HG03025 (cell line): Measurements from ENCODE around the gene STAB1.

Experiments
- ATAC-seq: cut with Tn5 transposase; IDR thresholded peaks from one replicate; pipeline ENCODE4 v1.9.1; 2021; ENCODE audit warnings: mild to moderate bottlenecking, moderate library complexity; ENCODE audit not compliant: unreplicated experiment, low FRiP score

The STAB1 gene

DNA sequence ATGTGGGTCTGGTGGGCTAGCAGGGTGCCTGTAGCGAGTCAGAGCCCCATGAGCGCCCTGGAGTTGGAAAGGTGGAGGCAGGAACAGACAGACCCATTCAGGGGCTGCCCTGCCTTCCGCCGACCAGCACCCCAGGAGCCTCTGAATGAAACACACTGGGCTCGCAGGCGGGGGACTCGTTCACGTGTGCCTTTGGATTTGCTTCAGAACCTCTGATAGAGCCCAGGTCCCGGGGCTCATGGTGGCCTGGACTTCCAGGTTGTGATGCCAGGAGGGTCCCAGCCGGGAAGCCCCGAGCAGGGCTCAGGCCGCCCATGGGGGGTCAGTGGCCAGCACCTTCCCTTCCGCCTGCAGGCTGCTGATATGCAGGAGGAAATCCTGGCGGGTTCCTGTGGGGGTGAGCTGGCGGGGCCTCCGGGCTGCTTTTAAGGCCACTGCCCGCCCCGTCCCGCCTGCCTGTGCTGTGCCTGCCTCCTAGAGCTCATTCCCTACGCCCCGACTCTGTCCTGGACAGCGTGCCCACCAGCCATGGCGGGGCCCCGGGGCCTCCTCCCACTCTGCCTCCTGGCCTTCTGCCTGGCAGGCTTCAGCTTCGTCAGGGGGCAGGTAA is at the start of gene STAB1:
STAB1 (plus strand) TSS at position 453 of the 610 bp plus-strand sequence; CDS start at position 529, 76 bp downstream.
- ATAC-seq, result no peak

DNA sequence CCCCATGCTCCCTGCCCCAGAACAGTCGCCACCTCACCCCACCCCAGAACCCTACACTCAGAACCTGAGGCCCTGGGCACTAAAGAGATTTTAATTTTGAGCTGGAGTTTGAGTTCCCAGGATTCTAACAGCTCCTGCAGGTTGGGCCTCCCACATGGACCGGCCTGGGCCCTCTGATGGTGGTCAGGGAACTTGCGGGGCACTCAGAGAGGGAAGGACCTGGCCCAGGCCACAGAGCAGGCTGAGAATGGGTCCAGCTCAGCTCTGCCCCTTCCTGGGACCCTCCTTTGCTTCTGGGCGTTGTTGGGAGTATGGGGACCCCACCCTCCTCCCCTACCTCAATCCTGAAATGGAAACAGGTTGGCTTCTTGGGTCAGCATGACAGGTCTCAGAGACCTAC is 49.1 kb upstream of the STAB1 start:
- no peak for ATAC-seq

DNA sequence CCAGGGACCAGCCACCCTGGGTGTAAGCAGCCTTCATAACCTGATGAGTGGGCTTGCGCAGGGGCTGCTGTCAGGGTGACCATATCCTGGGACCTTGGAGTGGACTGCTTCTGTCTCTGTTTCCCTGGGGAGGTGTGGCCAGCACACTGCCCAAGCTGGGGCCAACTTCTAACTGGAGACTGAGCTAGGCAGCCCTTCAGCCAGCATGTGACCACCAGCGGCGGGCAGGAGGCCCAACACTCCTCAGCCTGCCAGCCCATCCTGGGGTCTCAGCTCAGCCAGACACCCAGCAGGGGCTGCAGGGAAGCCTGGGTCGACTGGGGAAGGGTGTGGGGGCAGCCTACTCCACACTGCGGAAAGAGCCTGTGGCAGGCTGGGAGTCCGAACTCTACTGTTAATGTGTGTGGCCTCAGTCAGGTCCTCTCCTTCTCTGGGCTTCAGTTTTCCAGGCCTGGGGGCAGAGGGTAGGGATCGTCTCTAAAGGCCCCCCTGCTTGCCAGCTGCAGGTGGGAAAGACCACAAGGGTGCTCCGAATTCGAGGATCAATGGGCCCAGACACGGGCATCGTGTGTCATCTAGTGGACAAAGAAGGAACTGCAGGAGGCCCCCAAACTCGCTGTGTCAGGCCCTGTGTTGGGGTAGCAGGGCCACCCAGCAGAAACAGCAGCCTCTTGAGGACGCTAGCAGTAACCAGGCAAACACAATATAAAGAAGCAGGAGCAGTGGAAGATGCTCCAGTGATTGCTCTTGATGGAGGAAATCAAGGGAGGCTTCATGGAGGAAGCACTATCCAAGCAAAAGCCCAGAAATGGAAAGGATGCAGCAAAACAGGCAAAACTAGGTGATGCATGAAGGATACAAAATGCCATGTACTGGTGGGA is 48.3 kb upstream of the STAB1 start:
- ATAC-seq, result no peak

- no peak for ATAC-seq
Observed at GRCh38 chr3:52447512-52448355, 47.4 kb upstream of the STAB1 start.

GRCh38 chr3:52450489-52451236 is 44.5 kb upstream of the STAB1 start:
- no peak for ATAC-seq

GRCh38 chr3:52451237-52452083 is 43.7 kb upstream of the STAB1 start:
- no peak for ATAC-seq

DNA sequence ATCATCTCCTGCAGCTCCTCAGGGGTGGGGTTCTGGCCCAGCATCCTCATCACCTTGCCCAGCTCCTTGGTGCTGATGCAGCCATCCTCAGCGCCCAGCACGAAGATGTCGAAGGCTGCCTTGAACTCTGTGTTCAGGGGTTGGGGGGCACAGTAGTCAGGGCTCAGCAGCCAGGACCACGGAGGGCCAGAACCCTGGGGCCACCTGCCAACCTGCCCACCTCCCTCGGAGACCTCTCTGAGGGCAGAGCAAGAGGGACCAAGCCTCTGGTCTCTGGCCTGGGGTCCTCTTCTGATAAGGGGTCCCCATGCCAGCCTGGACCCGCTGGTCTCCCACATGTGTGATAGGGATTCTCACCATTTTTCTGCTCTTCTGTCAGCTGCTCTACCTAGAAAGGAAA is 43.0 kb upstream of the STAB1 start:
- no peak for ATAC-seq

DNA sequence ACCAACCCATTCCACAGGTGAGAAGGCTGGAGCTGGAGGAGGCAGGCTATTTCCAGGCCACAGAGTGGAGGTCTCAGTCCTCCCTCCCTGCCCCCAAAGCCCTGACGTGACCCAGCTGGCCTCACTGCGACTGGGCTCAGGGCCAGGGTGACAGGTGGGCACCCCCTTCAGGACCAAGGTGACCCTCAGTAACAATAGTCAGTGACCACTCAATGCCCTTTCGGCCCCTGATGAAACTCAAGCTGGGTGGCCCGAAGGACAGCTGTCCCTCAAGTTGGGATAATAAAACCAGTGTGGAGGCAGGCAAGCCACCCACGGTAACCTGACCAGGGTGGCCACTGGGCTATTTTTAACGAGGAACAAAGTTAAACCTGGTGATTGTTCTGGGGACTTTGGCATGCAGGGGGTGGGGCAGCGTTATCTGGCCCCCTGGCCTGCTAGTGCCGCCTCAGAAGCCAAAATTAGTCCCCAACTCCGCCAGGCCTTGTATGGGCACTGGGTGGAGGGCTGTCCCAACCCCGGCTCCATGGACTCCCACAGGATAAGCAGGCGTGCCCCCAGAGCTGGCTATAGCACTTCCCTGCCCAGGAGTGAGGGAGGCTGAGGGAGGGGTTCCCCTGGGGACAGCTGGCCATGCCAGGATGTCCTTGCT is 42.4 kb upstream of the STAB1 start:
- ATAC-seq, result no peak

DNA sequence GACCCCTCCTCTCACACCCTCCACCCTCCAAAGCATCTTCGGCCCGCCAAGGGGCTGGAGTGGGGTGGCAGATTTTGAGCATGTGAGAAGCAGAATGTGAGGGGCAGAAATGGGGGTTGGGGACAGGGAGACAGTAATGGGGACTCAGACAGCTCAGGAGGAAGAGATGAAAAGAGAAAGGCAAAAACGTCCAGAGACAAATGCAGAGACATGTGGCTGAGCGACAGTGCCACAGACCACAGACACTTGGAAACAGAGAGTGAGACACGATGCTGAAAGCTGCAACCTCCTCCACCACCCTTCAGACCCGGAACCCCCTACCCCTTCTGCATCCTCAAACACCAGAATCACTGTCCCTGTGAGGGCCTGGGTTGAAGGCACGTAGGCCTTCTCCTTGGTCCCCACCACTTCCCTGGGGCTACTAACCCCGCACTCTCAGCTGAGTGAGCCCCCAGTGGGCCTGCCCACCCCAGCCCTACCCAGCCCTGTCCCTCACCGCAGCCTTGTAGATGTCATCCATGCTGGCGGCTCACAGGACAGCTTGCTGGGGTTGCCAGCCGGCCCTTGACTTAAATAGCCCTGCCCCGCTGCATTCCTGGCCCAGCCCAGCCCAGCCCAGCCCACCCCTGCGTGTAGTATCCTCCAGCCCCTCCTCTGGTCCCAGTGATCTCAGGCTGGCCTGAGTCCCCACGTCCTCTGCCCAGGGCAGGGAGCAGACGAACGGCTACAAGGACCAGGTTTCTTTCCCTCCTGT is 41.5 kb upstream of the STAB1 start, which contains the start of gene TNNC1:
TNNC1 (minus strand) TSS at position 546 of the 754 bp plus-strand sequence; CDS start at position 520, 26 bp downstream.
- ATAC-seq, result no peak

- ATAC-seq, result no peak
Observed at GRCh38 chr3:52454250-52454937, 40.7 kb upstream of the STAB1 start.

DNA sequence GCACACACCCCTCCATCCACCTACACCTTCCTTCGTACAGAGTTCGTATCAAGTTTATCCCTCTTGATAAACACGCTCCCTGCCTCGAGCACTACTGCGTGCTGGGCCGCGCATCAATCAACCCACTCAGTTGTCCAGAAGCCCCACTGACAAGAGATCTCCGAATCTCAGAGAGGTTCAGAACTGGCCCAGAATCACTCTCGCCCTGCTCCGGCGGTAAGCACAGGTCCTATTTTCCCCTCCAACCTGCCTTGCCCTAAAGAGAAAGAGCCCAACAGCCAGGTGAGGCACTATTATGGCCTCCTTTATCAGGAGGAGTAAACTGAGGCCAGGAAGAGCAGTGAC is 40.2 kb upstream of the STAB1 start:
- peak; percentile 3 for ATAC-seq

DNA sequence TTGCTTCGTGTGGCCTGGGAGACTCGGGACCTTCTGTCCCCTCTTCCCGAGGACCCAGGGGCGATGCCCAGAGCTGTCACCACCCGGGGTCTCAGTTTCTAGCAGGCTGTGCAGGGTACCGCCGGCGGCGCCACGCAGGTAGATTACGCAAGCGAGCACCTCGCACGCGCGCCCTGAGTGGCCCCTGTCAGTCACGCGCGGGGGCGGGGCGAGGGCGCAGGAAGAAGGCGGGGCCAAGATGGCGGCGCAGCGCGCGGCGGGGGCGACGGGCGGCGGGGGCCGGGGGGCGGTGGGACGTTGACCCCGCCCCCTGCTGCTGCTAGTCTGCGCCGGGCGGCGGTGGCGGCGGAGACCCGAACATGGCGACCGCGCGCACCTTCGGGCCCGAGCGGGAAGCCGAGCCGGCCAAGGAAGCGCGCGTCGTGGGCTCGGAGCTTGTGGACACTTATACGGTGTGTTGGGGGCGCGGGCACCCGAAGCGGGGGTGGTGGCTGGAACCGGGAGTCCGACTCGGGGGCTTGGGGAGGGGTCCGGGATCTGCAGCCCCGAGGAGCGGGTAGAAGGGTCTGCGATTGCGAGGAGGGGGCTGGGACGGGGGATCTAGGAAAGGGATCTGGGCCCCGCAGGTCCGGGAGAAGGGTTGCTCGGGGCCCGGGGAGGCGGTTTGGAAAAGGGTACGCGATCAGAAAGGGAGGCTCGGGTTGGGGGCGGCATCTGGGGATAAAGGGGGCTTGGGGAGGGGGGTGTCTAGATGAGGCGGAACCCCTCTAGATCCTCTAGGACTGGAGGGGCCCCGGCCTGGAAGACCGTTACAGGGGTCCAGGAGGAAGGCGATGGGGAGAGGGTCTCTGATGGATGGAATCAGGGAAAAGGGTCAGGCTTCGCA is 39.6 kb upstream of the STAB1 start, which contains the start of gene NISCH:
NISCH (plus strand) TSS at position 322 of the 886 bp plus-strand sequence; CDS start at position 360, 38 bp downstream.
- peak; percentile 64 for ATAC-seq

DNA sequence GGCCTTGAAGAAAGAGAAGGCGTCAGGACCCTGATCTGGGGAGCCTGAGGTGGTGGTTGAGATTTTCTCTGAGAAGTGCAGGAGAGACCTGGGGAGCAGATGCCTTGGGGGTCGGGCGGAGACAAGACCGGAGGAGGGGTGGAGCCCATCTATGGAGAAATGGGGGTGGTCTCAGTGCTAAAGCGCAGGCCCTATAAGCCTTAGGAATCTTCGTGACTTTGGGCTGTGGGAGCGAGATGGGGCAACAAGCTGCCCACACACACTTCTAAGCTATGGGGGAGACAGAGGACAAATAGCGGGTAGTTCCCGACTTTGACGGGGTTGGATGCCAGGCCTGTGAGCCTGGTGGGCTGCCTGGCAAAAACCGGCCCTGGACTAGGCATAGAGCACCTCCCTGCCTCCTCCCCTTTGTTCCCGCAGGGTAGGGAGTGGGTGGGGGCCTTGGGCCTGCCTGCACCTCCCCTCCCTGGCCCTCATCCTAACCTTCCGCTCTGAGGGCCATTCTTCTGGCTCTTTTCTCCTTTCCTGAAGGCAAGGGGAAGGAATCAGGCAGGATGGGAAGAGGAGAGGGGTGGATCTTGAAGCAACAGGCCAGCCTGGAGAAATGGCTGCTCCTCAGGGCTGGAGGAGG is 38.9 kb upstream of the STAB1 start:
- no peak for ATAC-seq

DNA sequence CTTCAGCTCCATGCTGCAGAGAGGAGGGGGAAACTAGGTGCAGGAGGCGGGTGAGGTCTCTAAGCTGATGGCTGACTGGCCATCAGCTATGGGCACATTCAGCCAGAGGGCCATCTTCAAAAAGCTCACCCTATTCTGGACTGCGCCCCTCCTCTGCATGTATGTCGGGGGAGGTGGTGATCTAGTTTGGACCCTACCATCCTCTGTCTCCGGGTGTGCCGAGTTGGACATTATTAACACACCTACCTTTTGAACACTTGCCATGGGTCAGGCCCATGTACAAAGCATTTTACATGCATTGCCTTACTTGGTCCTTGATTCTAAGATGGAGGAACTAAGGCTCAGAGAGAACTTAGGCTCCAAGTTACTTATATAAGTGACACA is 38.3 kb upstream of the STAB1 start:
- ATAC-seq, result no peak

GRCh38 chr3:52458031-52458760 is 36.9 kb upstream of the STAB1 start:
- ATAC-seq, result no peak
